ENCODE measurements around the gene TBC1D25.
"Not testable (repeated sequence)": the region's sequence is repeated elsewhere in the genome, so short reads cannot be mapped to it uniquely, and the experiment has no call there.

TBC1D25 gene

DNA sequence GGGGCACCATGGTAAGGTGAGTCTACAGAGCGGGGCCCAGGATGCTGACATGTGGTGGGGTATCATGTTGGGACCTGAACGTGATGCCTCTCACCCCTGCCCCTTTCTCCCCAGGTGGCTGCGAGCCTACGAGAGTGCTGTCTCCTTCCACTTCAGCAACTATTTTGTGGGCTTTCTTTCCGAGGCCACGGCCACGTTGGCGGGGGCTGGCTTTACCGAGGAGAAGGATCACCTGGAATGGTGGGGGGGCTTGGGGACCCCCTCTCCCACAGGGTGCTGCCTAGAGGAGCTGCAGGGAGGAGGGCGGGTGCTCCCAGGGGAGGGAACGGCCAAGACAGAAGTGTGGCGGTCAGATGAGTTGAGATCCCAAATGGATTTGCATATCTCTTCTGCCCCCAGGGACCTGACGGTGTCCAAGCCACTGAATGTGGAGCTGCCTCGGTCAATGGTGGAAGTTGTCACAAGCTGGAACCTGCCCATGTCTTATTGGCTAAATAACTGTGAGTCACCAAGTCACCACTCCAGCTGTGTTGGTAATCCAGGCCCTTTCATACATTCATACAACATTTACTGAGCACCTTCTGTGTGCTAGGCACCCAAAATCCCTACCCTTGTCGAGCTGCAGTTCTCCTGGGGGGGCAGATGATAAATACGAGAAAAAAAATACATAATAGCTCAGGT is 25.2 kb upstream of the TBC1D25 start:
- no peak for DNase-seq (ENCODE audit: low spot score)
- no peak for TF ChIP-seq CTCF (IDR thresholded peaks at IDR 0.05; ENCODE audit: extremely low read depth, insufficient read depth, missing control alignments)
- in situ Hi-C loops (cut with MboI; ENCODE audit: low pct_unique_long_range_greater_than_20kb, low sequenced_read_pairs, unreplicated experiment) = no loop called here

DNA sequence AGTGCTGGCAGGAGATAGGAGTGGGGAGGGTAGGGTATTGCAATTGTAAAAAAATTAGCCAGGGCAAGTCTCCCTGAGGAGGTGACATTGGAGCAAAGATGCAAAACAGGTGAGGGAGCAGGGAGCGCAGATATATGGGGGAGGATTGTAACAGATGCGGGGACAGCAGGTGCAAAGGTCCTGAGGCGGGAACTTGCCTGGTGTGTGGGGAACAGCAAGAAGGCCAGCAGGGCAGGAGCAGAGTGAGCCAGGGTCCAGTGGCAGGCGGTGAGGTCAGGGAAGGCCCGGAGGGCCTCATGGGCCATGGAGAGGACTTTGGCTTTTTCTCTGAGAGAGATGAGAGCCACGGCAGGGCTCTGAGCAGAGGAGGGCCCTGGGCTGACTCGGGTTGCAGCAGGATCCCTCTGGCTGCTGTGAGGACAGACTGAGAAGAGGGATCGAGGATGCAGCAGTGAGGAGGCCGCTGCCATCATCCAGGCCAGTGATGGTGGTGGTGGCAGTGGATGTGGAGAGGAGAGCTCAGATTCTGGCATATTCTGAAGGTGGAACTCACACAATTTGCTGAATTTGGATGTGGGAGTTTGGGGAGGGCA is 24.6 kb upstream of the TBC1D25 start:
- TF ChIP-seq CTCF (IDR thresholded peaks at IDR 0.05; ENCODE audit: extremely low read depth, insufficient read depth, missing control alignments) = no peak
- DNase-seq (ENCODE audit: low spot score) = no peak
- in situ Hi-C loops (cut with MboI; ENCODE audit: low pct_unique_long_range_greater_than_20kb, low sequenced_read_pairs, unreplicated experiment) = no loop called here

DNA sequence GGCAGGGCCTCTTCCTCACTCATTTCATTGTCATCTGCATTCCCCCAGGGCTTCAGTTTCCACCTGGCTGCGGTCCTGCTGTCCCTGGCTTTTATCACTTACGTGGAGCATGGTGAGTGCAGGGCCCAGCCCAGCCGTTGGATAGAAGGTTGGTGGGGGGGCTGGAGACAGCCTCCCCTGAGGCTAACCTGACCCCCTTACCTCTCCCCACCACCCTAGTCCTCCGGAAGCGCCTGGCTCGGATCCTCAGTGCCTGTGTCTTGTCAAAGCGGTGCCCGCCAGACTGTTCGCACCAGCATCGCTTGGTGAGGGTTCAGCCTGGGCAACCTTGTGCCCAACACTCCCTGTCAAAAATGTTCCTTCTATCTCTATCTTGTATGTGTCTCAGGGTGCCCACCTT is 23.7 kb upstream of the TBC1D25 start:
- TF ChIP-seq CTCF (IDR thresholded peaks at IDR 0.05; ENCODE audit: extremely low read depth, insufficient read depth, missing control alignments) = no peak
- no peak for DNase-seq (ENCODE audit: low spot score)
- in situ Hi-C loops (cut with MboI; ENCODE audit: low pct_unique_long_range_greater_than_20kb, low sequenced_read_pairs, unreplicated experiment) = no loop called here

- in situ Hi-C loops (cut with MboI; ENCODE audit: low pct_unique_long_range_greater_than_20kb, low sequenced_read_pairs, unreplicated experiment) = no loop called here
- no peak for DNase-seq (ENCODE audit: low spot score)
- TF ChIP-seq CTCF (IDR thresholded peaks at IDR 0.05; ENCODE audit: extremely low read depth, insufficient read depth, missing control alignments) = no peak
These were observed 23.2 kb upstream of the TBC1D25 start for GRCh38 chrX:48516285-48516684.

GRCh38 chrX:48516987-48517386 is 22.5 kb upstream of the TBC1D25 start:
- TF ChIP-seq CTCF (IDR thresholded peaks at IDR 0.05; ENCODE audit: extremely low read depth, insufficient read depth, missing control alignments) = no peak
- no peak for DNase-seq (ENCODE audit: low spot score)
- in situ Hi-C loops (cut with MboI; ENCODE audit: low pct_unique_long_range_greater_than_20kb, low sequenced_read_pairs, unreplicated experiment) = no loop called here

- in situ Hi-C loops (cut with MboI; ENCODE audit: low pct_unique_long_range_greater_than_20kb, low sequenced_read_pairs, unreplicated experiment); DNase-seq (ENCODE audit: low spot score): not testable (repeated sequence)
These were observed 20.0 kb upstream of the TBC1D25 start for GRCh38 chrX:48519481-48519880.

- in situ Hi-C loops (cut with MboI; ENCODE audit: low pct_unique_long_range_greater_than_20kb, low sequenced_read_pairs, unreplicated experiment) = no loop called here
- TF ChIP-seq CTCF (IDR thresholded peaks at IDR 0.05; ENCODE audit: extremely low read depth, insufficient read depth, missing control alignments) = no peak
- DNase-seq (ENCODE audit: low spot score) = no peak
These were observed 19.1 kb upstream of the TBC1D25 start for GRCh38 chrX:48520455-48520854.
